Osteoblast (primary cell): ENCODE results near the gene SORCS2. TPM values are rescaled to one million over a fixed set of nuclear protein-coding genes. Genes with fewer than 3 reads are reported as not detected.

ENCODE experiments used
- DNase-seq: peaks from one replicate; pipeline ENCODE4 v3.0.0; 2011; ENCODE audit warnings: low spot score, mixed read lengths; ENCODE audit not compliant: insufficient read length; ENCODE audit errors: missing footprints
- H2AFZ ChIP-seq: 2 replicates; pipeline ENCODE4 v1.6.0; 2011; ENCODE audit warnings: mild to moderate bottlenecking, low read length
- H3K27ac ChIP-seq: 2 replicates; pipeline ENCODE4 v1.5.1; 2011; ENCODE audit warnings: mild to moderate bottlenecking, low read depth, low read length, moderate library complexity
- H3K27me3 ChIP-seq: 2 replicates; pipeline ENCODE4 v1.6.0; 2012; ENCODE audit warnings: mild to moderate bottlenecking, control low read depth, inconsistent platforms, low read length, moderate library complexity; ENCODE audit not compliant: insufficient read depth
- H3K36me3 ChIP-seq: 2 replicates; pipeline ENCODE4 v1.5.1; 2011; ENCODE audit warnings: mild to moderate bottlenecking, low read length, control low read depth, moderate library complexity; ENCODE audit not compliant: insufficient read depth
- H3K4me1 ChIP-seq: 2 replicates; pipeline ENCODE4 v1.5.1; 2011; ENCODE audit warnings: mild to moderate bottlenecking, low read length, control low read depth, moderate library complexity; ENCODE audit not compliant: insufficient read depth
- H3K4me2 ChIP-seq: 2 replicates; pipeline ENCODE4 v1.6.0; 2011; ENCODE audit warnings: mild to moderate bottlenecking, low read length; ENCODE audit not compliant: insufficient read depth
- H3K4me3 ChIP-seq: fragments of 200-600 bp; sonication (generic); 3 replicates; pipeline ENCODE4 v1.5.1; 2012; ENCODE audit warnings: mild to moderate bottlenecking, low read length, inconsistent platforms; ENCODE audit not compliant: insufficient read depth
- H3K79me2 ChIP-seq: 2 replicates; pipeline ENCODE4 v1.6.0; 2012; ENCODE audit warnings: mild to moderate bottlenecking, low read length, control low read depth, inconsistent platforms; ENCODE audit not compliant: insufficient read depth
- H3K9me3 ChIP-seq: 2 replicates; pipeline ENCODE4 v1.5.1; 2011; ENCODE audit warnings: low read depth, low read length, control low read depth
- H4K20me1 ChIP-seq: 2 replicates; pipeline ENCODE4 v1.6.0; 2012; ENCODE audit warnings: mild to moderate bottlenecking, low read length, control low read depth; ENCODE audit not compliant: insufficient read depth
- CTCF ChIP-seq: IDR thresholded peaks from 2 replicates; pipeline ENCODE4 v1.5.1; 2011; ENCODE audit warnings: mild to moderate bottlenecking, low read depth, low read length, moderate library complexity; ENCODE audit errors: extremely low read depth
- total RNA-seq: library from RNA; depleted of rRNA; stranded (reverse); fragments of >200 nt; gene quantifications from 2 replicates; pipeline ENCODE4 v1.2.3, GENCODE V29; 2012

The SORCS2 gene
- total RNA-seq, 1 donor, result 9.0 TPM

- H3K27me3 ChIP-seq, result peaks cover 43% of the 10 kb centered on the region
- TF ChIP-seq CTCF, result no peak
- H3K4me2 ChIP-seq, result no peak overlapping the region
- no peaks in the 10 kb centered on the region for H4K20me1 ChIP-seq
- H3K4me1 ChIP-seq, result peaks cover 4% of the 10 kb centered on the region
- no peak overlapping the region for H2AFZ ChIP-seq
- peaks cover 3% of the 10 kb centered on the region for H3K9me3 ChIP-seq
- no peaks in the 10 kb centered on the region for H3K36me3 ChIP-seq
- H3K4me3 ChIP-seq, result no peak overlapping the region
- H3K79me2 ChIP-seq, result no peaks in the 10 kb centered on the region
- H3K27ac ChIP-seq, result no peak overlapping the region
- DNase-seq, result no peak
Measured at GRCh38 chr4:7253341-7253700, 61.0 kb downstream of the SORCS2 start.

DNA sequence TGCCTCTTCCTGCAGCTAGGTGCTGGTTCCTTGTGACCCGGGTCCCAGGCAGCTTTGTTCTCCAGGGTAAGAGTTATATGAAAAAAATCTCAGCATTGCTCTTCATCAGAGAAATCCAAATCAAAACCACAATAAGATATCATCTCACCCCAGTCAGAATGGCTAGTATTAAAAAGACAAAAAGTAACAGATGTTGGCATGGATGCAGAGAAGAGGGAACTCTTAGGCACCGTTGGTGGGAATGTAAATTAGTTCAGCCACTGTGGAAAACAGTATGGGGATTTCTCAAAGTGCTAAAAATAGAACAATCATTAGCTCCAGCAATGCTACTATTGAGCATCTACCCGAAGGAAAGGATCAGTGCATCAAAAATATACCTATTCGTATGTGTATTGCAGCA, 61.5 kb downstream of the SORCS2 start:
- H3K36me3 ChIP-seq, result no peaks in the 10 kb centered on the region
- H2AFZ ChIP-seq, result no peak overlapping the region
- H3K27me3 ChIP-seq, result peaks cover 43% of the 10 kb centered on the region
- no peak for TF ChIP-seq CTCF
- DNase-seq, result no peak
- H3K9me3 ChIP-seq, result peaks cover 3% of the 10 kb centered on the region
- no peak overlapping the region for H3K4me3 ChIP-seq
- peaks cover 4% of the 10 kb centered on the region for H3K4me1 ChIP-seq
- H3K27ac ChIP-seq, result no peak overlapping the region
- H3K79me2 ChIP-seq, result no peaks in the 10 kb centered on the region
- no peak overlapping the region for H3K4me2 ChIP-seq
- H4K20me1 ChIP-seq, result no peaks in the 10 kb centered on the region

DNA sequence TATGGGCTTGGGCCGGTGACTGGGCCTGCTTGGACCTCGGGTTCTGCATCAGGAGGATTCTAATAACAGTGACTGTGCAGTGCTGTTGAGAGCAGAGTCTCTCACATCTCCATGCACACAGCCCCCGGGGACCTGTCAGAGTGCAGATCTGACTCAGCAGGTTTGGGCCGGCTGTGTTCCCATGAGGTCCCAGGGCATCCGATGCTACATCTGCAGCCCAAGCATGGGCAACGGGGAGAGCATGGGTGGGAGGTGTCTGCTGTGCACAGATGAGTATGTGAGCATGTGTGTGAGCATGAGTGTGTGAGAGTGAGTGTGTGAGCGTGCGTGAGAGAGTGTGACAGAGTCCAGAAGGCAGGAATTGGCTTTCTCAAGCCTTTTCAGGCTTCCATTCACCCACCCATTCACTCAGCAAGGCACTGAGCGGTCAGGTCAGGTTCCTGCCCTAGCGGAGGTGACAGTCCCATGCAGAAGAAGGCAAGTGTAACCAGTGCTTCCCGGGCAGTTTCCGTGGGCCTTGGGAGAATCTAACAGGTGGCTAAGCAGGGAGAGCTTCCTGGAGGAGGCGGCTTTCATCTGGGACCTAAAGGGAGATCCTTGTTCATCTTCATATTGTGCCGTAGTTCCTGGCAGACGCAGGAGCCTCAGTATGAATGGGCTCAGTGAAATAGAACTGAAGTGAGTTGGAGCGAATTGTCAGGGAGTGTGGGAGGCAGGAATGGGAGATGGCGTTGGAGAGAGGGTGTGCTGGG, 62.6 kb downstream of the SORCS2 start:
- TF ChIP-seq CTCF, result no peak

DNA sequence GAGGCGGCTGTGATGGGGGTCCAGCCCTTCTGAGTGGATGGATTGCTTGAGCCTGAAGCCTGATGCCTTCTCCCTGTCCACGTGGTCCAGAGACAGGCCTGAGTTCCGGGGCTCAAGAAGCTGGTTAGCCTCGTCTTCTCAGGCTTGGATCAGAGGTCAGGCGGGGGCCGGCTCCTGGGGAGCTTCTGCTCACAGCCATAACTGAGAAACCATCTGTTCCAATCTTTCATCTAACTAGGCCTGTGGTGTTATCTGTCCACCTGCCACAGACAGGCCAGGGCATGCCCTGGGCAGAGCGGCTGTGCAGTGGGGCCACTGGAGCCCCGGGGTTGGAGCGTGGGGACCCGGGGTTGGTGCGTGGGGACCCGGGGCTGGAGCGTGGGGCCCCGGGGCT, 63.1 kb downstream of the SORCS2 start:
- H3K79me2 ChIP-seq, result no peaks in the 10 kb centered on the region
- H3K27me3 ChIP-seq, result peaks cover 44% of the 10 kb centered on the region
- no peak overlapping the region for H3K4me3 ChIP-seq
- H2AFZ ChIP-seq, result no peak overlapping the region
- H3K27ac ChIP-seq, result no peak overlapping the region
- H3K4me2 ChIP-seq, result no peak overlapping the region
- no peak for DNase-seq
- H3K4me1 ChIP-seq, result peaks cover 4% of the 10 kb centered on the region
- H3K9me3 ChIP-seq, result no peaks in the 10 kb centered on the region
- TF ChIP-seq CTCF, result no peak
- H3K36me3 ChIP-seq, result no peaks in the 10 kb centered on the region
- H4K20me1 ChIP-seq, result no peaks in the 10 kb centered on the region

More for the DNA sequence above, 62.6 kb downstream of the SORCS2 start:
- Histone ChIP-seq H3K9me3 (no peaks in the 10 kb centered on the region), H3K4me2 (no peak overlapping the region), H3K79me2 (no peaks in the 10 kb centered on the region), H3K27me3 (peaks cover 40% of the 10 kb centered on the region), H3K36me3 (no peaks in the 10 kb centered on the region), H3K27ac (no peak overlapping the region), H3K4me3 (no peak overlapping the region), H2AFZ (no peak overlapping the region), H3K4me1 (peaks cover 4% of the 10 kb centered on the region), H4K20me1 (no peaks in the 10 kb centered on the region)
- peak; percentile 98 for DNase-seq
